ENCODE data around the gene NCLN. TPM values are rescaled to one million over a fixed set of nuclear protein-coding genes. Genes with fewer than 3 reads are reported as not detected.

Gene NCLN
- total RNA-seq, 1 donor from 2014 or later = 12.2 TPM

GRCh38 chr19:3227054-3227626, 41.4 kb downstream of the NCLN start:
- Histone ChIP-seq H3K27ac (no peak overlapping the region), H3K79me2 (ENCODE audit: low read depth) (peaks cover 4% of the 10 kb centered on the region), H3K4me2 (no peak overlapping the region), H3K4me1 (peaks cover 8% of the 10 kb centered on the region), H2AFZ (replicated peaks) (no peak overlapping the region), H4K20me1 (ENCODE audit: low read depth) (peaks cover 56% of the 10 kb centered on the region), H3K27me3 (peaks cover 4% of the 10 kb centered on the region), H3K4me3 (no peak overlapping the region), H3K36me3 (no peaks in the 10 kb centered on the region), H3K9me3 (ENCODE audit: low read depth) (no peaks in the 10 kb centered on the region), H3F3A (ENCODE audit: low read depth) (peaks cover 20% of the 10 kb centered on the region), H3K9ac (no peak overlapping the region)
- peaks cover 2% of the 10 kb centered on the region for H3K27me3 Mint-ChIP-seq (ENCODE audit: insufficient read depth, low read depth)
- H3K27ac Mint-ChIP-seq = no peak overlapping the region
- no peak for DNase-seq (ENCODE audit: low spot score)
- peaks cover 3% of the 10 kb centered on the region for H3K36me3 Mint-ChIP-seq
- peak overlapping the region; percentile 81 for H3K4me3 Mint-ChIP-seq
- TF ChIP-seq CTCF (IDR thresholded peaks at IDR 0.05) = no peak
- TF ChIP-seq EZH2phosphoT487 (IDR thresholded peaks at IDR 0.05) = no peak
- TF ChIP-seq EZH2 (IDR thresholded peaks at IDR 0.05) = no peak
- H3K4me1 Mint-ChIP-seq = peaks cover 18% of the 10 kb centered on the region
- H3K9me3 Mint-ChIP-seq = no peaks in the 10 kb centered on the region

- Mint-ChIP-seq H3K9me3 (no peaks in the 10 kb centered on the region), H3K4me3 (no peak overlapping the region), H3K27me3 (ENCODE audit: insufficient read depth, low read depth) (peaks cover 2% of the 10 kb centered on the region), H3K4me1 (peaks cover 18% of the 10 kb centered on the region), H3K27ac (peak overlapping the region; percentile 79), H3K36me3 (peaks cover 3% of the 10 kb centered on the region)
- Histone ChIP-seq H3K9me3 (ENCODE audit: low read depth) (no peaks in the 10 kb centered on the region), H3F3A (ENCODE audit: low read depth) (peaks cover 16% of the 10 kb centered on the region), H3K4me1 (peaks cover 8% of the 10 kb centered on the region), H4K20me1 (ENCODE audit: low read depth) (peaks cover 68% of the 10 kb centered on the region), H3K36me3 (no peaks in the 10 kb centered on the region), H3K79me2 (ENCODE audit: low read depth) (peaks cover 4% of the 10 kb centered on the region), H3K4me3 (no peak overlapping the region), H3K4me2 (no peak overlapping the region), H2AFZ (replicated peaks) (no peak overlapping the region), H3K27me3 (no peaks in the 10 kb centered on the region), H3K9ac (no peak overlapping the region), H3K27ac (no peak overlapping the region)
- no peak for TF ChIP-seq EZH2phosphoT487 (IDR thresholded peaks at IDR 0.05)
- TF ChIP-seq EZH2 (IDR thresholded peaks at IDR 0.05) = no peak
- TF ChIP-seq CTCF (IDR thresholded peaks at IDR 0.05) = no peak
- DNase-seq (ENCODE audit: low spot score) = no peak
These were observed 43.6 kb downstream of the NCLN start for GRCh38 chr19:3229346-3229743.

GRCh38 chr19:3229888-3230496, 44.3 kb downstream of the NCLN start:
- no peak for TF ChIP-seq EZH2phosphoT487 (IDR thresholded peaks at IDR 0.05)
- no peak for TF ChIP-seq CTCF (IDR thresholded peaks at IDR 0.05)
- TF ChIP-seq EZH2 (IDR thresholded peaks at IDR 0.05) = no peak
- Histone ChIP-seq H3K9me3 (ENCODE audit: low read depth) (no peaks in the 10 kb centered on the region), H3K4me3 (no peak overlapping the region), H4K20me1 (ENCODE audit: low read depth) (peaks cover 70% of the 10 kb centered on the region), H2AFZ (replicated peaks) (no peak overlapping the region), H3K36me3 (no peaks in the 10 kb centered on the region), H3K27ac (no peak overlapping the region), H3K9ac (no peak overlapping the region), H3K27me3 (no peaks in the 10 kb centered on the region), H3K4me1 (peaks cover 8% of the 10 kb centered on the region), H3F3A (ENCODE audit: low read depth) (peaks cover 16% of the 10 kb centered on the region), H3K79me2 (ENCODE audit: low read depth) (peaks cover 4% of the 10 kb centered on the region), H3K4me2 (no peak overlapping the region)
- Mint-ChIP-seq H3K9me3 (no peaks in the 10 kb centered on the region), H3K36me3 (peaks cover 3% of the 10 kb centered on the region), H3K4me3 (no peak overlapping the region), H3K27me3 (ENCODE audit: insufficient read depth, low read depth) (peaks cover 2% of the 10 kb centered on the region), H3K27ac (no peak overlapping the region), H3K4me1 (peaks cover 18% of the 10 kb centered on the region)
- no peak for DNase-seq (ENCODE audit: low spot score)

Data from neural progenitor cell (in vitro differentiated cells).